H1 (cell line): ENCODE results near the gene PTPRG. TPM values are rescaled to one million over a fixed set of nuclear protein-coding genes. Genes with fewer than 3 reads are reported as not detected.

Source experiments
- CTCF ChIA-PET: fragments of 300-600 bp; sonication (Branson Sonifier 250); formaldehyde crosslinking; loops from one replicate; lab custom pipeline; 2021; ENCODE audit not compliant: partially characterized antibody; lab: Charles Lee
- POLR2A ChIA-PET: fragments of 300-600 bp; sonication (Branson Sonifier 250); formaldehyde crosslinking; loops from one replicate; lab custom pipeline; 2021; ENCODE audit warnings: inconsistent platforms; ENCODE audit not compliant: partially characterized antibody; lab: Charles Lee
- DNase-seq, 2 experiments: peaks; one replicate each; pipeline versions ENCODE4 v3.0.0 to v3.0.0-alpha.2; 2010 to 2022; ENCODE audit warnings: low spot score in 2 of 2, low read depth in 1 of 2, mixed read lengths in 1 of 2
- FAIRE-seq: peaks from 2 replicates; lab custom pipeline; 2011; peaks lifted over from hg19 to GRCh38; lab: Jason Lieb, UNC
- H2AFZ ChIP-seq: 2 replicates; pipeline ENCODE4 v1.8.1; 2012; ENCODE audit warnings: low read length, inconsistent platforms
- H2AK5ac ChIP-seq: 2 replicates; pipeline ENCODE4 v1.6.1; 2013; ENCODE audit warnings: low read depth, low read length
- H2BK120ac ChIP-seq: replicated peaks from 2 replicates; pipeline ENCODE3; 2013; ENCODE audit warnings: low read depth, low read length, inconsistent platforms
- H2BK12ac ChIP-seq: 2 replicates; pipeline ENCODE4 v1.6.1; 2013; ENCODE audit warnings: low read depth, low read length
- H2BK15ac ChIP-seq: 2 replicates; pipeline ENCODE4 v1.6.1; 2013; ENCODE audit warnings: low read length
- H2BK20ac ChIP-seq: 2 replicates; pipeline ENCODE4 v1.6.1; 2013; ENCODE audit warnings: low read length
- H2BK5ac ChIP-seq: 2 replicates; pipeline ENCODE4 v1.6.1; 2013; ENCODE audit warnings: low read depth, low read length
- H3K14ac ChIP-seq: 2 replicates; pipeline ENCODE4 v1.6.1; 2013; ENCODE audit warnings: inconsistent platforms; ENCODE audit not compliant: insufficient read length
- H3K18ac ChIP-seq: 2 replicates; pipeline ENCODE4 v1.6.1; 2013; ENCODE audit warnings: low read length; ENCODE audit errors: extremely low read depth
- H3K23ac ChIP-seq: 2 replicates; pipeline ENCODE4 v1.6.1; 2013; ENCODE audit warnings: inconsistent platforms; ENCODE audit not compliant: insufficient read length
- H3K23me2 ChIP-seq: 2 replicates; pipeline ENCODE4 v1.6.1; 2013; ENCODE audit warnings: low read depth, low read length
- H3K27ac ChIP-seq: 2 replicates; pipeline ENCODE4 v1.6.1; 2011; ENCODE audit warnings: low read depth, low read length, inconsistent platforms
- H3K27me3 ChIP-seq, 4 experiments: replicated peaks in 1 of 4; 1 replicate in 1 of 4; 2 replicates in 3 of 4; pipeline versions ENCODE4 v1.6.1 to v1.8.1; 2011 to 2013; ENCODE audit warnings: low read length in 3 of 4, mild to moderate bottlenecking in 3 of 4, inconsistent platforms in 2 of 4, mixed read lengths in 2 of 4, moderate library complexity in 1 of 4; ENCODE audit not compliant: control insufficient read depth in 3 of 4, insufficient read depth in 3 of 4; ENCODE audit errors: extremely low read depth in 1 of 4
- H3K36me3 ChIP-seq, 4 experiments: 2 replicates each; pipeline versions ENCODE4 v1.6.1 to v1.8.1; 2011 to 2013; ENCODE audit warnings: mild to moderate bottlenecking in 4 of 4, low read length in 3 of 4, moderate library complexity in 2 of 4, control low read depth in 1 of 4, inconsistent platforms in 1 of 4; ENCODE audit not compliant: insufficient read depth in 4 of 4, control insufficient read depth in 2 of 4
- H3K4ac ChIP-seq: replicated peaks from 2 replicates; pipeline ENCODE3; 2013; ENCODE audit warnings: low read length, low read depth, mixed read lengths, inconsistent platforms; ENCODE audit not compliant: insufficient read length
- H3K4me1 ChIP-seq, 4 experiments: replicated peaks in 1 of 4; 1 replicate in 1 of 4; 2 replicates in 3 of 4; pipeline versions ENCODE4 v1.6.1 to v1.8.1; 2011 to 2013; ENCODE audit warnings: low read length in 3 of 4, inconsistent platforms in 2 of 4, mixed read lengths in 1 of 4; ENCODE audit not compliant: insufficient read depth in 4 of 4, control insufficient read depth in 3 of 4
- H3K4me2 ChIP-seq, 2 experiments: 2 replicates each; pipeline versions ENCODE4 v1.6.1 to v1.8.1; 2011 to 2013; ENCODE audit warnings: low read depth in 2 of 2, low read length in 2 of 2, control low read depth in 1 of 2, inconsistent platforms in 1 of 2, mild to moderate bottlenecking in 1 of 2; ENCODE audit not compliant: insufficient read depth in 1 of 2
- H3K4me3 ChIP-seq, 4 experiments: fragments of 200-600, 300-600 bp in 1 of 4; sonication (generic), shearing (Covaris generic), sonication (Bioruptor Twin) in 1 of 4; 2 replicates each; pipeline versions ENCODE4 v1.5.1 to v1.8.1; 2011 to 2016; ENCODE audit warnings: low read length in 4 of 4, low read depth in 3 of 4, control low read depth in 2 of 4, inconsistent platforms in 2 of 4, mild to moderate bottlenecking in 2 of 4, mixed read lengths in 1 of 4, moderate library complexity in 1 of 4; ENCODE audit not compliant: insufficient read depth in 2 of 4; ENCODE audit errors: extremely low read depth in 1 of 4
- H3K56ac ChIP-seq: replicated peaks from 2 replicates; pipeline ENCODE3; 2013; ENCODE audit warnings: low read depth, mild to moderate bottlenecking, mixed read lengths, low read length, inconsistent platforms; ENCODE audit not compliant: insufficient read length
- H3K79me1 ChIP-seq: 2 replicates; pipeline ENCODE4 v1.6.1; 2013; ENCODE audit warnings: low read depth, low read length, control low read depth
- H3K79me2 ChIP-seq, 2 experiments: 2 replicates each; pipeline versions ENCODE4 v1.6.1 to v1.8.1; 2012 to 2013; ENCODE audit warnings: low read length in 2 of 2, mild to moderate bottlenecking in 2 of 2, inconsistent platforms in 1 of 2; ENCODE audit not compliant: insufficient read depth in 2 of 2, control insufficient read depth in 1 of 2
- H3K9ac ChIP-seq, 4 experiments: replicated peaks in 1 of 4; 1 replicate in 1 of 4; 2 replicates in 3 of 4; pipeline versions ENCODE4 v1.6.1 to v1.8.1; 2011 to 2013; ENCODE audit warnings: low read depth in 3 of 4, low read length in 3 of 4, control low read depth in 2 of 4, mild to moderate bottlenecking in 2 of 4, moderate library complexity in 2 of 4, inconsistent platforms in 1 of 4; ENCODE audit errors: extremely low read depth in 1 of 4
- H3K9me3 ChIP-seq, 2 experiments: 2 replicates each; pipeline versions ENCODE4 v1.6.1 to v1.8.1; 2012 to 2013; ENCODE audit warnings: mild to moderate bottlenecking in 2 of 2, moderate library complexity in 2 of 2, control low read depth in 1 of 2, inconsistent platforms in 1 of 2, low read depth in 1 of 2, low read length in 1 of 2, mixed read lengths in 1 of 2; ENCODE audit not compliant: insufficient read depth in 2 of 2
- H4K20me1 ChIP-seq, 2 experiments: replicated peaks in 1 of 2; 2 replicates each; pipeline versions ENCODE3 to v1.8.1; 2011 to 2013; ENCODE audit warnings: inconsistent platforms in 2 of 2, low read length in 2 of 2, mild to moderate bottlenecking in 1 of 2; ENCODE audit not compliant: insufficient read depth in 2 of 2, control insufficient read depth in 1 of 2
- H4K5ac ChIP-seq: 2 replicates; pipeline ENCODE4 v1.6.1; 2013; ENCODE audit warnings: low read length, low read depth, mixed read lengths, inconsistent platforms; ENCODE audit not compliant: insufficient read length
- H4K8ac ChIP-seq: 2 replicates; pipeline ENCODE4 v1.8.0; 2013; ENCODE audit warnings: mild to moderate bottlenecking, moderate library complexity, low read length, inconsistent platforms; ENCODE audit not compliant: insufficient read depth; ENCODE audit errors: extremely low read depth
- H4K91ac ChIP-seq: replicated peaks from 2 replicates; pipeline ENCODE3; 2013; ENCODE audit warnings: low read length, mixed read lengths, inconsistent platforms; ENCODE audit not compliant: insufficient read length
- HDAC6 ChIP-seq: IDR thresholded peaks from one replicate; pipeline ENCODE4 v1.7.1; 2012; ENCODE audit warnings: low read depth, mild to moderate bottlenecking, inconsistent platforms, low read length, moderate library complexity
- KDM1A ChIP-seq: fragments of 200-600, 300-600 bp; sonication (generic); IDR thresholded peaks from 2 replicates; pipeline ENCODE4 v1.7.1; 2016; ENCODE audit warnings: mild to moderate bottlenecking, low read length, borderline replicate concordance
- KDM5A ChIP-seq: fragments of 200-600 bp; IDR thresholded peaks from 2 replicates; pipeline ENCODE4 v1.7.1; 2012; ENCODE audit warnings: mild to moderate bottlenecking, low read length, inconsistent platforms, mixed read lengths
- POLR2A ChIP-seq, 2 experiments: IDR thresholded peaks; 1 replicate in 1 of 2; 2 replicates in 1 of 2; pipeline ENCODE4 v1.6.1; 2011; ENCODE audit warnings: low read depth in 2 of 2, low read length in 2 of 2, mild to moderate bottlenecking in 2 of 2; ENCODE audit errors: control extremely low read depth in 1 of 2
- RFX5 ChIP-seq: IDR thresholded peaks from 2 replicates; pipeline ENCODE4 v1.6.1; 2011; ENCODE audit warnings: low read depth, low read length, improper control_type of control experiment, borderline replicate concordance
- WGBS, 2 experiments: shearing (Covaris generic) in 1 of 2; methylation state at CpG; one replicate each; pipeline versions ENCODE4 v1.1.6 to v1.1.7; 2013 to 2015; ENCODE audit warnings: low lambda C conversion rate in 2 of 2, mixed read lengths in 2 of 2, inconsistent platforms in 1 of 2, low coverage in 1 of 2, missing lambda C conversion rate in 1 of 2; ENCODE audit not compliant: insufficient replicate concordance in 2 of 2, insufficient coverage in 1 of 2, insufficient read length in 1 of 2; ENCODE audit errors: extremely low coverage in 1 of 2, missing lambda C conversion rate in 1 of 2; 5-methylcytosine and 5-hydroxymethylcytosine counted together
- polyA plus RNA-seq, 7 experiments: library from polyadenylated mRNA; depleted of rRNA in 3 of 7; stranded (reverse) in 5 of 7; unstranded in 2 of 7; fragments of >200 nt in 5 of 7; fragments of 200-250 nt in 2 of 7; gene quantifications; 1 replicate in 5 of 7; 2 replicates in 1 of 7; 4 replicates in 1 of 7; pipeline versions ENCODE4 v1.2.1 to v1.2.3, GENCODE V29; 2011 to 2013; ENCODE audit warnings: missing spikeins in 2 of 7, mixed read lengths in 2 of 7
- total RNA-seq: library from RNA; stranded (reverse); fragmentation: NEBNext Ultra II Directional; extraction: Animal tissue kit (Norgen Biotek cat#: 25700); gene quantifications from 2 replicates; pipeline ENCODE4 v1.2.1, GENCODE V29; 2021
- TF ChIP-seq, protein P1 (sequence below), 3 experiments: IDR thresholded peaks; 1 replicate in 2 of 3; 2 replicates in 1 of 3; pipeline versions ENCODE4 v1.5.1 to v1.6.1; 2011; ENCODE audit warnings: low read length in 3 of 3, mild to moderate bottlenecking in 3 of 3, inconsistent platforms in 2 of 3, low read depth in 1 of 3, moderate library complexity in 1 of 3; ENCODE audit not compliant: insufficient read depth in 1 of 3; ENCODE audit errors: control extremely low read depth in 1 of 3

Gene PTPRG
- total and polyA plus RNA-seq, 2 of the 8 experiments (the other 6 are each of a cell fraction or from before 2014, with no cell fraction given) = 23.3 to 96.2 TPM

DNA sequence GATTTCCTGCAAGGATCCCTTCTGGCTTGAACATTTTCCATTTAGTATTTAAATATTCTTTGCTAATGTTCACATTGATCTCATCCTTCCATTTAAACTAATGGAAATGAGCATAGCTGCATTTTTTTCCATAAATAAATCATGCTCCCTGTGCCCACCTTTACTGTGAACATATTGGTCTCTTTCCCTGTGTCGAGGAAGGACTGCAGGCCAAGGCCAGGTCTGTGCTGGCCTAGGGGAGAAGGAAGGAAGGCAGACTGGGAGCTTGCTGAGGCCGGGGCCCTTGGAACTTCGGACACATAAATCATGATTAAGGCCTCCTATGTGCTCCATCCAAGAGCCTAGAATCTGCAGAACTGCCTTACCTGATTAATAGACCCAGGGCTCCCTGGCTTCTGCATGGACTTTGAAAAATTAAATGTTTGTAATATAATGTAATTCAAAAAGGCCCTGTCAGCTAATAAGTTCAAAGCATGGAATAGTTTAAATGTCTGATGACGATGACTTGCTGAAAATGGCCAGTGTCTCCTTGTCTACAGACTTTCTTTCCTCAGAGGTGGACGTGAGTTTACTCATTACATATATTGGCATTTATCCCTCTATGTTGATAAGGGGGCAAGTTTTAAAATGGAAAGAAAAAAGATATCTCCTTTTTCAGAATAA is 636.1 kb downstream of the PTPRG start:
- H2BK120ac ChIP-seq = no peak overlapping the region
- no peak overlapping the region for H2BK12ac ChIP-seq
- ChIA-PET CTCF (interaction anchor here (0.7 to 1.7 kb wide), 4 partner anchors 9 to 117 kb away, joined by 3 to 7 read pairs (median 7); no protein-coding TSS in a partner anchor), POLR2A (no interaction called here)
- H4K5ac ChIP-seq = no peak overlapping the region
- no peak overlapping the region for H4K8ac ChIP-seq
- no peaks in the 10 kb centered on the region for H3K27me3 ChIP-seq
- H4K20me1 ChIP-seq = peaks cover 1 to 2% of the 10 kb centered on the region in 2 experiments
- H2BK5ac ChIP-seq = no peak overlapping the region
- no peak overlapping the region for H3K27ac ChIP-seq
- FAIRE-seq (no peak), DNase-seq (no peak)
- H2AFZ ChIP-seq = no peak overlapping the region
- no peak overlapping the region for H2BK20ac ChIP-seq
- no peak overlapping the region for H3K9ac ChIP-seq
- no peak overlapping the region for H3K23ac ChIP-seq
- TF ChIP-seq, protein P1, sequence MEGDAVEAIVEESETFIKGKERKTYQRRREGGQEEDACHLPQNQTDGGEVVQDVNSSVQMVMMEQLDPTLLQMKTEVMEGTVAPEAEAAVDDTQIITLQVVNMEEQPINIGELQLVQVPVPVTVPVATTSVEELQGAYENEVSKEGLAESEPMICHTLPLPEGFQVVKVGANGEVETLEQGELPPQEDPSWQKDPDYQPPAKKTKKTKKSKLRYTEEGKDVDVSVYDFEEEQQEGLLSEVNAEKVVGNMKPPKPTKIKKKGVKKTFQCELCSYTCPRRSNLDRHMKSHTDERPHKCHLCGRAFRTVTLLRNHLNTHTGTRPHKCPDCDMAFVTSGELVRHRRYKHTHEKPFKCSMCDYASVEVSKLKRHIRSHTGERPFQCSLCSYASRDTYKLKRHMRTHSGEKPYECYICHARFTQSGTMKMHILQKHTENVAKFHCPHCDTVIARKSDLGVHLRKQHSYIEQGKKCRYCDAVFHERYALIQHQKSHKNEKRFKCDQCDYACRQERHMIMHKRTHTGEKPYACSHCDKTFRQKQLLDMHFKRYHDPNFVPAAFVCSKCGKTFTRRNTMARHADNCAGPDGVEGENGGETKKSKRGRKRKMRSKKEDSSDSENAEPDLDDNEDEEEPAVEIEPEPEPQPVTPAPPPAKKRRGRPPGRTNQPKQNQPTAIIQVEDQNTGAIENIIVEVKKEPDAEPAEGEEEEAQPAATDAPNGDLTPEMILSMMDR (IDR thresholded peaks at IDR 0.05; ENCODE audit: control extremely low read depth in 1 of 3, insufficient read depth in 1 of 3, low read depth in 1 of 3, low read length in 3 of 3) = no peak
- TF ChIP-seq KDM1A (no peak), POLR2A (IDR thresholded peaks at IDR 0.05; ENCODE audit: control extremely low read depth in 1 of 2, low read depth in 2 of 2, low read length in 2 of 2) (no peak), KDM5A (no peak), RFX5 (no peak), HDAC6 (no peak)
- H2AK5ac ChIP-seq = no peak overlapping the region
- H3K18ac ChIP-seq = no peak overlapping the region
- no peak overlapping the region for H3K56ac ChIP-seq
- H2BK15ac ChIP-seq = no peak overlapping the region
- no peak overlapping the region for H3K4ac ChIP-seq
- H3K4me2 ChIP-seq = no peak overlapping the region
- WGBS, 2 experiments = 91% methylated on average over 5 of the region's 5 CpGs; no CpG with 5 or more reads in 1 of the 2 experiments
- H3K23me2 ChIP-seq = no peaks in the 10 kb centered on the region
- H3K36me3 ChIP-seq = peaks cover 2 to 4% (median 3%) of the 10 kb centered on the region in 4 experiments; a peak in 4 of 8 replicates
- H4K91ac ChIP-seq = no peak overlapping the region
- no peaks in the 10 kb centered on the region for H3K79me2 ChIP-seq
- no peak overlapping the region for H3K4me3 ChIP-seq
- no peak overlapping the region for H3K14ac ChIP-seq
- H3K9me3 ChIP-seq = no peaks in the 10 kb centered on the region
- H3K79me1 ChIP-seq = no peaks in the 10 kb centered on the region
- H3K4me1 ChIP-seq = peaks cover 0 to 4% (median 2%) of the 10 kb centered on the region in 4 experiments; a peak in 3 of 7 replicates
